SK-N-SH (cell line): ENCODE data around the gene RBM12. TPM values are rescaled to one million over a fixed set of nuclear protein-coding genes. Genes with fewer than 3 reads are reported as not detected.
"Not testable (repeated sequence)": the region's sequence is repeated elsewhere in the genome, so short reads cannot be mapped to it uniquely, and the experiment has no call there.

ENCODE experiments used
- CTCF ChIA-PET: fragments of 300-600, 350-600 bp; formaldehyde crosslinking; extraction: SDS; loops from one replicate; lab custom pipeline; 2021; lab: Yijun Ruan, JAX
- POLR2A ChIA-PET: fragments of 350-600 bp; sonication (Branson Sonifier 250); formaldehyde crosslinking; extraction: SDS; loops from one replicate; lab custom pipeline; 2020; ENCODE audit warnings: antibody characterized with exemption, inconsistent platforms; lab: Yijun Ruan, JAX
- DNase-seq: peaks from one replicate; pipeline ENCODE4 v3.0.0; 2012
- H2AFZ ChIP-seq: fragments of 200-600 bp; sonication (generic); 2 replicates; pipeline ENCODE4 v1.8.1; 2016; ENCODE audit warnings: antibody characterized with exemption, mild to moderate bottlenecking, low read depth
- H3F3A ChIP-seq: fragments of 200-600 bp; sonication (generic); replicated peaks from 2 replicates; pipeline ENCODE3; 2016; ENCODE audit warnings: antibody characterized with exemption, mild to moderate bottlenecking; ENCODE audit not compliant: insufficient read depth
- H3K27ac ChIP-seq, 2 experiments: fragments of 200-500 bp in 1 of 2; fragments of 200-600 bp in 1 of 2; sonication (Bioruptor generic) in 1 of 2; sonication (generic), shearing (Covaris generic) in 1 of 2; 2 replicates each; pipeline versions ENCODE4 v1.5.1 to v1.6.1; 2014 to 2016; ENCODE audit warnings: low read depth in 2 of 2, inconsistent platforms in 1 of 2, low read length in 1 of 2, mild to moderate bottlenecking in 1 of 2, mixed read lengths in 1 of 2
- H3K27me3 ChIP-seq: fragments of 200-600 bp; sonication (generic), shearing (Covaris generic); 2 replicates; pipeline ENCODE4 v1.6.1; 2016; ENCODE audit warnings: mixed run types; ENCODE audit not compliant: insufficient read depth
- H3K36me3 ChIP-seq, 2 experiments: fragments of 200-500 bp in 1 of 2; fragments of 200-600 bp in 1 of 2; sonication (Bioruptor generic) in 1 of 2; sonication (generic) in 1 of 2; replicated peaks in 1 of 2; 2 replicates each; pipeline versions ENCODE3 to v1.5.1; 2014 to 2016; ENCODE audit warnings: low read length in 1 of 2, mild to moderate bottlenecking in 1 of 2; ENCODE audit not compliant: insufficient read depth in 2 of 2, control insufficient read depth in 1 of 2
- H3K4me1 ChIP-seq, 2 experiments: fragments of 200-500 bp in 1 of 2; fragments of 200-600 bp in 1 of 2; sonication (Bioruptor generic) in 1 of 2; sonication (generic), shearing (Covaris generic) in 1 of 2; 2 replicates each; pipeline versions ENCODE4 v1.5.1 to v1.6.1; 2014 to 2016; ENCODE audit warnings: low read depth in 1 of 2, low read length in 1 of 2, mixed run types in 1 of 2; ENCODE audit not compliant: insufficient read depth in 2 of 2, control insufficient read depth in 1 of 2
- H3K4me2 ChIP-seq: fragments of 200-600 bp; sonication (generic), shearing (Covaris generic); 2 replicates; pipeline ENCODE4 v1.6.1; 2017; ENCODE audit warnings: mixed run types
- H3K4me3 ChIP-seq, 2 experiments: fragments of 200-500 bp in 1 of 2; fragments of 200-600 bp in 1 of 2; sonication (Bioruptor generic) in 1 of 2; sonication (generic), shearing (Covaris generic) in 1 of 2; 2 replicates each; pipeline versions ENCODE4 v1.5.1 to v1.8.1; 2014 to 2016; ENCODE audit warnings: low read depth in 2 of 2, inconsistent platforms in 1 of 2, low read length in 1 of 2, mild to moderate bottlenecking in 1 of 2, mixed read lengths in 1 of 2, moderate library complexity in 1 of 2
- H3K79me2 ChIP-seq: fragments of 200-600 bp; sonication (generic); 2 replicates; pipeline ENCODE4 v1.8.1; 2017; ENCODE audit warnings: mild to moderate bottlenecking; ENCODE audit not compliant: insufficient read depth
- H3K9ac ChIP-seq: fragments of 200-600 bp; sonication (generic); 2 replicates; pipeline ENCODE4 v1.6.1; 2017; ENCODE audit warnings: mixed run types
- H3K9me2 ChIP-seq: fragments of 200-600 bp; sonication (generic); 2 replicates; pipeline ENCODE4 v1.6.1; 2017; ENCODE audit warnings: mixed run types
- H3K9me3 ChIP-seq: fragments of 200-600 bp; sonication (generic); 2 replicates; pipeline ENCODE4 v1.6.1; 2017; ENCODE audit warnings: mixed run types, mild to moderate bottlenecking, moderate library complexity
- H4K20me1 ChIP-seq: fragments of 200-600 bp; sonication (generic); 2 replicates; pipeline ENCODE4 v1.6.1; 2017; ENCODE audit warnings: mild to moderate bottlenecking, mixed run types; ENCODE audit not compliant: insufficient read depth
- CHD2 ChIP-seq: fragments of 150-350 bp; IDR thresholded peaks from 2 replicates; pipeline ENCODE4 v1.6.1; 2018; ENCODE audit warnings: low read length; ENCODE audit not compliant: partially characterized antibody
- ELF1 ChIP-seq: IDR thresholded peaks from 2 replicates; pipeline ENCODE4 v1.4.0; 2012
- EP300 ChIP-seq, 2 experiments: IDR thresholded peaks; 2 replicates each; pipeline versions ENCODE4 v1.4.0 to v1.6.1; 2012; ENCODE audit warnings: borderline replicate concordance in 1 of 2, low read depth in 1 of 2, low read length in 1 of 2
- EZH2phosphoT487 ChIP-seq: fragments of 200-600 bp; sonication (generic); IDR thresholded peaks from 2 replicates; pipeline ENCODE4 v1.6.1; 2017; ENCODE audit warnings: low read depth, mixed run types, mild to moderate bottlenecking, antibody characterized with exemption, moderate library complexity, borderline replicate concordance
- FOSL2 ChIP-seq: IDR thresholded peaks from 2 replicates; pipeline ENCODE4 v1.4.0; 2012; ENCODE audit warnings: low read depth, mild to moderate bottlenecking, moderate library complexity, borderline replicate concordance
- FOXJ3 ChIP-seq: sonication (generic); formaldehyde crosslinking; IDR thresholded peaks from 2 replicates; pipeline ENCODE4 v1.5.1; 2020; ENCODE audit warnings: mild to moderate bottlenecking, missing genetic modification reagents
- FOXM1 ChIP-seq: IDR thresholded peaks from 2 replicates; pipeline ENCODE4 v1.4.0; 2012; ENCODE audit warnings: low read depth, mild to moderate bottlenecking
- IRF3 ChIP-seq: fragments of 150-350 bp; IDR thresholded peaks from 2 replicates; pipeline ENCODE4 v1.6.1; 2016; ENCODE audit warnings: mild to moderate bottlenecking, low read depth, low read length
- MEF2A ChIP-seq: IDR thresholded peaks from 2 replicates; pipeline ENCODE4 v1.4.0; 2012; ENCODE audit warnings: low read depth, borderline replicate concordance
- RAD21 ChIP-seq: IDR thresholded peaks from 2 replicates; pipeline ENCODE4 v1.6.1; 2012; ENCODE audit warnings: mild to moderate bottlenecking, low read length
- RCOR1 ChIP-seq: fragments of 150-350 bp; IDR thresholded peaks from 2 replicates; pipeline ENCODE4 v1.6.1; 2017; ENCODE audit warnings: antibody characterized with exemption, low read length
- RFX5 ChIP-seq: IDR thresholded peaks from 2 replicates; pipeline ENCODE4 v1.6.1; 2012; ENCODE audit warnings: mild to moderate bottlenecking, improper control_type of control experiment, low read length
- SIN3A ChIP-seq: IDR thresholded peaks from 2 replicates; pipeline ENCODE4 v1.6.1; 2012; ENCODE audit warnings: low read depth, mild to moderate bottlenecking, low read length, moderate library complexity, borderline replicate concordance
- TCF12 ChIP-seq: IDR thresholded peaks from 2 replicates; pipeline ENCODE4 v1.4.0; 2012
- USF2 ChIP-seq: fragments of 150-350 bp; IDR thresholded peaks from 2 replicates; pipeline ENCODE4 v1.6.1; 2017; ENCODE audit warnings: antibody characterized with exemption, low read length, low read depth, borderline replicate concordance
- WGBS: methylation state at CpG from one replicate; pipeline ENCODE4 v1.1.6; 2017; ENCODE audit warnings: low lambda C conversion rate; 5-methylcytosine and 5-hydroxymethylcytosine counted together
- polyA plus RNA-seq, 3 experiments: library from polyadenylated mRNA; depleted of rRNA; stranded (reverse); fragments of >200 nt; gene quantifications; 2 replicates each; pipeline ENCODE4 v1.2.3, GENCODE V29; 2012
- TF ChIP-seq, protein P1 (sequence below): IDR thresholded peaks from 2 replicates; pipeline ENCODE4 v1.4.0; 2012; ENCODE audit warnings: low read depth
- TF ChIP-seq, protein P2 (sequence below): IDR thresholded peaks from 2 replicates; pipeline ENCODE4 v1.4.0; 2012; ENCODE audit warnings: low read depth, borderline replicate concordance

The RBM12 gene
- polyA plus RNA-seq, 1 of the 3 experiments (the other 2 are of a cell fraction): 41.9 TPM

DNA sequence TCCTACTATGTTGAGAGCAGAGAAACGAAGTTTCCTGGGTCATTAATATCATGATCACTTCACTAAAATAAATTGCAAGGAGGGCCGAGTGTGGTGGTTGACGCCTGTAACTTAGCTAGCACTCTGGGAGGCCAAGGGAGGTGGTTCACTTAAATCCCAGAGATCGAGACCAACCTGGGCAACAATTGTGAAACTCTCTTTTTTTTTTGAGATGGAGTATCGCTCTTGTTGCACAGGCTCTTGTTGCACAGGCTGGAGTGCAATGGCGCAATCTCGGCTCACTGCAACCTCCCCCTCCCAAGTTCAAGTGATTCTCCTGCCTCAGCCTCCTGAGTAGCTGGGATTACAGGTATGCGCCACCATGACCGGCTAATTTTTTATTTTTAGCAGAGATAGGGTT, 48.4 kb upstream of the RBM12 start:
- DNase-seq, H3K9ac ChIP-seq, H3K4me3 ChIP-seq, H2AFZ ChIP-seq, H3K4me2 ChIP-seq, H3K9me2 ChIP-seq, H3K27ac ChIP-seq, H3K27me3 ChIP-seq, H3K9me3 ChIP-seq: not testable (repeated sequence)
- H4K20me1 ChIP-seq: peaks cover 87% of the 10 kb centered on the region
- ChIA-PET CTCF (interaction anchor here (4.3 kb wide), 1 partner anchor 13 kb away, joined by 18 read pairs; the partner anchor contains the start of genes NFS1 and ROMO1), POLR2A (interaction anchor here (1.1 kb wide), 1 partner anchor 29 kb away, joined by 3 read pairs; the partner anchor contains the start of gene RBM39)
- peaks cover 83% of the 10 kb centered on the region for H3F3A ChIP-seq
- H3K79me2 ChIP-seq: peaks cover 97% of the 10 kb centered on the region
- peaks cover 0 to 21% of the 10 kb centered on the region in 2 experiments; a peak in 3 of 4 replicates for H3K4me1 ChIP-seq
- peaks cover 90 to 100% of the 10 kb centered on the region in 2 experiments for H3K36me3 ChIP-seq
- WGBS: 94% methylated on average over 9 of the region's 9 CpGs

DNA sequence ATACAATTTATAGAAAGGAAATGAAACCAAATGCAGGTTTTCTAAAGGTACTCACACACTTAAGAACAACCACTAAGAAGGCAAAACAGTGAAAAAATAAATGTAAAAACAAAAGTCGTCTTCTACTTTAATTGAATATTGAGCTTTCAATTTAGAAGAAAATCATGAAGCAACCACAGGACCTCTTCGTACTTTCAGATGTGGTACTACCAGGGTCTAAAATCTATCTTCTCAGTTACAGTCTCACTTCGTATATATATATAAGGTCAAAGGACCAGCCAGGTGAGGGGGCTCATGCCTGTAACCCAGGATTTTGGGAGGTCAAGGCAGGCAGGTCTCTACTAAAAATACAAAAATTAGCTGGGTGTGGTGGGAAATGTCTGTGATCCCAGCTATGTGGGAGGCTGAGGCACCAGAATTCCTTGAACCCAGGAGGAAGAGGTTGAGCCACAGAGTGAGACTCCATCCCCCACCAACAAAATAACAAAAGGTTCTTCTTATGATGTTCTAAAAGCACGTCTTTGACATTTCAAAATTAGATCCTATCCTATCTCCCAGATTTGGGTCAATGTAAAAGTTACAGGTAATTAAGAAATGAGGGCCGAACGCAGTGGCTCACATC, 47.0 kb upstream of the RBM12 start:
- Histone ChIP-seq H3K4me1 (peaks cover 0 to 21% of the 10 kb centered on the region in 2 experiments; a peak in 3 of 4 replicates), H3K4me2 (no peak overlapping the region), H3K27me3 (no peaks in the 10 kb centered on the region), H3K9me2 (no peaks in the 10 kb centered on the region), H3K79me2 (peaks cover 96% of the 10 kb centered on the region), H2AFZ (no peak overlapping the region), H3K9ac (no peak overlapping the region), H3K4me3 (no peak overlapping the region), H3K36me3 (peaks cover 93 to 100% of the 10 kb centered on the region in 2 experiments), H3F3A (peaks cover 90% of the 10 kb centered on the region), H3K9me3 (no peaks in the 10 kb centered on the region), H3K27ac (no peak overlapping the region; a peak in 1 of 4 replicates), H4K20me1 (peaks cover 85% of the 10 kb centered on the region)
- ChIA-PET CTCF (interaction anchor here (0.7 to 4.3 kb wide), 4 partner anchors 12 to 30 kb away, joined by 3 to 18 read pairs (median 4); partner anchors contain the start of genes NFS1, RBM39 and ROMO1), POLR2A (interaction anchor here (1.2 kb wide), 1 partner anchor 8 kb away, joined by 3 read pairs; no protein-coding TSS in a partner anchor)
- TF ChIP-seq RFX5: no peak
- TF ChIP-seq EP300 (IDR thresholded peaks at IDR 0.05; ENCODE audit: borderline replicate concordance in 1 of 2, low read depth in 1 of 2, low read length in 1 of 2): no peak
- TF ChIP-seq TCF12: no peak
- TF ChIP-seq, protein P1, sequence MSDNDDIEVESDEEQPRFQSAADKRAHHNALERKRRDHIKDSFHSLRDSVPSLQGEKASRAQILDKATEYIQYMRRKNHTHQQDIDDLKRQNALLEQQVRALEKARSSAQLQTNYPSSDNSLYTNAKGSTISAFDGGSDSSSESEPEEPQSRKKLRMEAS: no peak
- no peak for TF ChIP-seq FOXJ3 (CRISPR knock-in tag)
- no peak for TF ChIP-seq IRF3
- no peak for TF ChIP-seq RCOR1
- TF ChIP-seq FOSL2: no peak
- no peak for TF ChIP-seq ELF1
- TF ChIP-seq, protein P2, sequence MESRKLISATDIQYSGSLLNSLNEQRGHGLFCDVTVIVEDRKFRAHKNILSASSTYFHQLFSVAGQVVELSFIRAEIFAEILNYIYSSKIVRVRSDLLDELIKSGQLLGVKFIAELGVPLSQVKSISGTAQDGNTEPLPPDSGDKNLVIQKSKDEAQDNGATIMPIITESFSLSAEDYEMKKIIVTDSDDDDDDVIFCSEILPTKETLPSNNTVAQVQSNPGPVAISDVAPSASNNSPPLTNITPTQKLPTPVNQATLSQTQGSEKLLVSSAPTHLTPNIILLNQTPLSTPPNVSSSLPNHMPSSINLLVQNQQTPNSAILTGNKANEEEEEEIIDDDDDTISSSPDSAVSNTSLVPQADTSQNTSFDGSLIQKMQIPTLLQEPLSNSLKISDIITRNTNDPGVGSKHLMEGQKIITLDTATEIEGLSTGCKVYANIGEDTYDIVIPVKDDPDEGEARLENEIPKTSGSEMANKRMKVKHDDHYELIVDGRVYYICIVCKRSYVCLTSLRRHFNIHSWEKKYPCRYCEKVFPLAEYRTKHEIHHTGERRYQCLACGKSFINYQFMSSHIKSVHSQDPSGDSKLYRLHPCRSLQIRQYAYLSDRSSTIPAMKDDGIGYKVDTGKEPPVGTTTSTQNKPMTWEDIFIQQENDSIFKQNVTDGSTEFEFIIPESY: no peak
- no peak for TF ChIP-seq USF2
- TF ChIP-seq CHD2: no peak
- TF ChIP-seq FOXM1: no peak
- TF ChIP-seq MEF2A: no peak
- no peak for TF ChIP-seq RAD21
- no peak for TF ChIP-seq EZH2phosphoT487
- TF ChIP-seq SIN3A: no peak
- no peak for DNase-seq
- 96% methylated on average over 6 of the region's 6 CpGs for WGBS
